Suprapubic skin (tissue), 4 donors: Measurements from ENCODE around the gene THY1. TPM values are rescaled to one million over a fixed set of nuclear protein-coding genes. Genes with fewer than 3 reads are reported as not detected.
A peak's percentile ranks its signal among the peaks of the same experiment; 100 is the strongest.

Experiments
- DNase-seq, 2 donors: peaks; one replicate each; pipeline ENCODE4 v3.0.0-alpha.2; 2019; ENCODE audit warnings: low spot score in 2 of 2
- H3K27ac ChIP-seq: fragments of 200-600 bp; sonication (generic); one replicate; pipeline ENCODE4 v1.5.1; 2019
- H3K27me3 ChIP-seq: fragments of 200-600 bp; sonication (generic); one replicate; pipeline ENCODE4 v1.5.1; 2019
- H3K36me3 ChIP-seq: fragments of 200-600 bp; sonication (generic); one replicate; pipeline ENCODE4 v1.5.1; 2019
- H3K4me1 ChIP-seq: fragments of 200-600 bp; sonication (generic); one replicate; pipeline ENCODE4 v1.5.1; 2019
- H3K4me3 ChIP-seq: fragments of 200-600 bp; sonication (generic); one replicate; pipeline ENCODE4 v1.5.1; 2019; ENCODE audit warnings: mild to moderate bottlenecking
- H3K9me3 ChIP-seq: fragments of 200-600 bp; sonication (generic); one replicate; pipeline ENCODE4 v1.5.1; 2019
- CTCF ChIP-seq, 2 donors: fragments of 200-600 bp in 1 of 2; fragments of 450-650 bp in 1 of 2; sonication (generic) in 1 of 2; IDR thresholded peaks; one replicate each; pipeline ENCODE4 v1.5.1; 2016 to 2019; ENCODE audit warnings: antibody characterized with exemption in 2 of 2, mild to moderate bottlenecking in 1 of 2, moderate library complexity in 1 of 2
- EP300 ChIP-seq: sonication (generic); formaldehyde crosslinking; IDR thresholded peaks from one replicate; pipeline ENCODE4 v1.6.1; 2017; ENCODE audit warnings: antibody characterized with exemption
- POLR2A ChIP-seq, 2 donors: fragments of 450-650 bp; IDR thresholded peaks; one replicate each; pipeline ENCODE4 v1.6.1; 2017; ENCODE audit warnings: antibody characterized with exemption in 2 of 2, mild to moderate bottlenecking in 2 of 2, moderate library complexity in 2 of 2
- POLR2AphosphoS5 ChIP-seq, 3 donors: sonication (generic); formaldehyde crosslinking; IDR thresholded peaks; one replicate each; pipeline ENCODE4 v1.6.1; 2017; ENCODE audit warnings: antibody characterized with exemption in 3 of 3
- WGBS: methylation state at CpG from one replicate; pipeline ENCODE4 v1.1.5; 2018; 5-methylcytosine and 5-hydroxymethylcytosine counted together
- total RNA-seq, 4 donors: library from RNA; depleted of rRNA; stranded (reverse); fragments of >200 nt; gene quantifications; one replicate each; pipeline ENCODE4 v1.1.0, GENCODE V29; 2016

The THY1 gene
- total RNA-seq, 4 donors from 2014 or later = 3.5 to 18.8 (median 6.9) TPM

- no peak for DNase-seq
- 19% methylated on average over 18 of the region's 21 CpGs for WGBS
- Histone ChIP-seq H3K4me1 (peaks cover 18% of the 10 kb centered on the region), H3K27ac (peak overlapping the region; percentile 23), H3K4me3 (peak overlapping the region; percentile 8), H3K36me3 (no peaks in the 10 kb centered on the region), H3K27me3 (peaks cover 3% of the 10 kb centered on the region), H3K9me3 (no peaks in the 10 kb centered on the region)
- TF ChIP-seq CTCF (IDR thresholded peaks at IDR 0.05) = no peak
- no peak for TF ChIP-seq POLR2A (IDR thresholded peaks at IDR 0.05)
- no peak for TF ChIP-seq POLR2AphosphoS5 (IDR thresholded peaks at IDR 0.05)
- TF ChIP-seq EP300 = no peak
These were observed 9.7 kb upstream of the THY1 start for GRCh38 chr11:119432484-119433357.

GRCh38 chr11:119431523-119431922 is 8.6 kb upstream of the THY1 start:
- no peak for DNase-seq
- 89% methylated on average over 7 of the region's 7 CpGs for whole genome bisulfite sequencing
- TF ChIP-seq EP300 = no peak
- TF ChIP-seq POLR2A (IDR thresholded peaks at IDR 0.05) = no peak
- TF ChIP-seq POLR2AphosphoS5 (IDR thresholded peaks at IDR 0.05) = no peak
- TF ChIP-seq CTCF (IDR thresholded peaks at IDR 0.05) = no peak
- Histone ChIP-seq H3K9me3 (no peaks in the 10 kb centered on the region), H3K27ac (no peak overlapping the region), H3K27me3 (peaks cover 3% of the 10 kb centered on the region), H3K4me1 (peaks cover 18% of the 10 kb centered on the region), H3K36me3 (no peaks in the 10 kb centered on the region), H3K4me3 (no peak overlapping the region)

GRCh38 chr11:119427279-119427678 is 4.3 kb upstream of the THY1 start:
- WGBS = 84% methylated on average over 5 of the region's 5 CpGs
- TF ChIP-seq EP300 (no peak), POLR2A (IDR thresholded peaks at IDR 0.05) (no peak), CTCF (IDR thresholded peaks at IDR 0.05) (no peak), POLR2AphosphoS5 (IDR thresholded peaks at IDR 0.05) (no peak)
- Histone ChIP-seq H3K27ac (no peak overlapping the region), H3K4me1 (peaks cover 12% of the 10 kb centered on the region), H3K36me3 (no peaks in the 10 kb centered on the region), H3K9me3 (no peaks in the 10 kb centered on the region), H3K27me3 (peaks cover 16% of the 10 kb centered on the region), H3K4me3 (no peak overlapping the region)
- no peak for DNase-seq

- Histone ChIP-seq H3K36me3 (no peaks in the 10 kb centered on the region), H3K9me3 (no peaks in the 10 kb centered on the region), H3K27ac (no peak overlapping the region), H3K4me3 (no peak overlapping the region), H3K4me1 (peaks cover 19% of the 10 kb centered on the region), H3K27me3 (peaks cover 27% of the 10 kb centered on the region)
- TF ChIP-seq POLR2AphosphoS5 (IDR thresholded peaks at IDR 0.05) = no peak
- TF ChIP-seq CTCF (IDR thresholded peaks at IDR 0.05) = no peak
- TF ChIP-seq POLR2A (IDR thresholded peaks at IDR 0.05) = no peak
- TF ChIP-seq EP300 = no peak
- WGBS = 62% methylated on average over 4 of the region's 4 CpGs
- no peak for DNase-seq
These were observed 3.2 kb upstream of the THY1 start for GRCh38 chr11:119426142-119426541.

- no peak overlapping the region for H3K4me3 ChIP-seq
- H3K4me1 ChIP-seq = peaks cover 22% of the 10 kb centered on the region
- TF ChIP-seq CTCF (IDR thresholded peaks at IDR 0.05) (no peak), POLR2AphosphoS5 (IDR thresholded peaks at IDR 0.05) (no peak), POLR2A (IDR thresholded peaks at IDR 0.05) (no peak), EP300 (no peak)
- H3K36me3 ChIP-seq = no peaks in the 10 kb centered on the region
- peaks cover 39% of the 10 kb centered on the region for H3K27me3 ChIP-seq
- no peak overlapping the region for H3K27ac ChIP-seq
- H3K9me3 ChIP-seq = no peaks in the 10 kb centered on the region
- 96% methylated on average over 2 of the region's 2 CpGs for WGBS
- no peak for DNase-seq
These were observed 1.8 kb upstream of the THY1 start for GRCh38 chr11:119424775-119425174.
